Measurements from ENCODE around the gene DOK3.

- TF ChIP-seq CTCF (IDR thresholded peaks at IDR 0.05) (no peak), POLR2AphosphoS5 (IDR thresholded peaks at IDR 0.05) (no peak), EP300 (IDR thresholded peaks at IDR 0.05) (no peak), POLR2A (IDR thresholded peaks at IDR 0.05) (no peak)
Observed at GRCh38 chr5:177469750-177470525, 39.7 kb downstream of the DOK3 start.
